HG03457 (cell line): Measurements from ENCODE around the gene RPIA.
A peak's percentile ranks its signal among the peaks of the same experiment; 100 is the strongest.

Experiments used
- ATAC-seq: cut with Tn5 transposase; IDR thresholded peaks from one replicate; pipeline ENCODE4 v1.9.1; 2021; ENCODE audit warnings: moderate number of reproducible peaks; ENCODE audit not compliant: unreplicated experiment

The RPIA gene

DNA sequence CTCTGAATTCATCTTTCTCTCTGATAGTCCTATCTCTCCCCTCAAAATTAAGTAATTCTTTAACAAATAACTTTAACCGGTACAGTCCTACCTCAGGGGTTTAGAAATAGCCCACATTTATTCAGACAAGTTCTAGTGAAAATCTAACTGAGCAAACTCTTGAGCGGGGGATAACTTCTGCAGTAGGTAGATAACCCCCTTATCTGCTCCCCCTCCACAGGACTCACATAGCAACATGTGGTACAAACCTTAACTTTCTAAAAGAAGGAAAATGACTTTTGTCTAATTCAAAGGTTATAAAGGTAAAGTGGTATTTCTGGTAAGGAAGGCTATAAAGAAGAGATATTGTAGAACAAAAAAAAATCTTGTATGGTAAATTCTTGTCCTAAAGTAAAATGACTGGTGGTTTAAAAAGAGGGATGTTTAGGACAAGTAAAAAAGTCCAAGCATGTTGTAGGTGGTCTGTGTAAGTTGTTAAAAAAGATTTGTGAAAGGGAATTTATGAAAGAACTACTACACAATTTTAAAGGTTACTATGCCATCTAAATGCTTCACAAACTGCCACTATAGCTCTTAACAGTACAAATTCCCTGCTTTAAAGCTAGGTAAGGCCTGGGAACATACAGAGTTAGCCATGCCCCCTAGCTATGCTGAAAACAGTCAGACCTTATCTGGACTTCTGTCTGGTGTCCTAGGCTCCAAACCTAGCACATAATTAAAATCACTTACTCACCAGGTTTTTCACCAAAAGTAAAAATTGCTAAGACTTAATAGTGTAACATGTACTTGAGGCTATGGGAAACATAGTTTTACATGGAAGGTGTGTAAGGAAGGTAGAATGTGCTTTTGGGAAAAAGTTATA, 8.1 kb upstream of the RPIA start:
- ATAC-seq: no peak

DNA sequence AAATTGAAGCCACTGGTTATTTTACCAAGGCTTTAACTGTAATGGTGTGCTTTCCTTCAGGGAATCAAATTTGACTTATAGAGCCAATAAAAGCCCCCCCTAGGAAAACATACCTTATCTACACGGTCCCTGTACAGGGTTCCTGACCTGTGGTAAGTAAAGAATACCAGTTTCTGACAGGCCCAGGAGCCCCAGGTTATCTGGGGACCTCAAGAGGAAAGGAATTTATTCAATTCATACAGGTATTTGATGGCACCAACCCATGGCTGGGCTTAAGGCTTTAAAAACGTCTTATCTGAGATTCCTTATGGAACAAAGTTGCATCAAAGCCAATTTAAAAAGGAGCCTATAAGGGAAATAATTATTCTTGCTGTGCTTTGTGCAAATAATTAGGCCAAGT, 7.0 kb upstream of the RPIA start:
- no peak for ATAC-seq

DNA sequence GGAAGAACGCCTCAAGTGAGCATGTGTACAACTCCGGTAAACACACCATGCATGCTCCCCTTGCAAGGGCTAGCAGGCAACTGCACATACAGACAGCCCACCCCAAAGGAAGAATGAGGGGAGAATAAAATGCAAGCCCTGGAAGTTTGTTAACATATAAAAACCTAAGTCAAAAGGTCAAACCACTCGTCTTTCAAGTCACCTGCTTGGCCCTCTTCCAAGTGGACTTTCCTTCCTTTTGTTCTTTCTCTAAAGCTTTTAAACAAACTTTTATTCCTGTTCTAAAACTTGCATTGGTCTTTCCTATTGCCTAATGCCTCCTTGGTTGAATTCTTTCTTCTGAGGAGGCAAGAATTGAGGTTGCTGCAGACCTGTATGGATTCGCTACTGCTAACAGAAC, 5.2 kb upstream of the RPIA start:
- ATAC-seq: no peak

DNA sequence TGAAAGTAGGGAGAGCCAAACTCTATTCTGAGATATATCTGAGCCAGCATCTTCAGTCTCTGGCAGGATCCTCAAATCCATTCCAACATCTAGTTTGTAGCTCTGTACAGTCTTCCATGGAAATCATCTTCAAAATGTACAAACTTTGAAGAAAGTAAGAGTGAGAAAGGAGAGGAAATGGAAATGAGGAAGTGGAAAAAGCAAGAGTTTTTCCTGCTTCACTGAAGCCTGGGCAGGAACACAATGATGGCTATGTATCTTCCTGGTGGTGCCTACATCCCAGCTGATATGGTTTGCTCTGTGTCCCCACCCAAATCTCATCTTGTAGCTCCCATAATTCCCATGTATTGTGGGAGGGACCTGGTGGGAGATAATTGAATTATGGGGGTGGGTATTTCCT, 4.1 kb upstream of the RPIA start:
- no peak for ATAC-seq

DNA sequence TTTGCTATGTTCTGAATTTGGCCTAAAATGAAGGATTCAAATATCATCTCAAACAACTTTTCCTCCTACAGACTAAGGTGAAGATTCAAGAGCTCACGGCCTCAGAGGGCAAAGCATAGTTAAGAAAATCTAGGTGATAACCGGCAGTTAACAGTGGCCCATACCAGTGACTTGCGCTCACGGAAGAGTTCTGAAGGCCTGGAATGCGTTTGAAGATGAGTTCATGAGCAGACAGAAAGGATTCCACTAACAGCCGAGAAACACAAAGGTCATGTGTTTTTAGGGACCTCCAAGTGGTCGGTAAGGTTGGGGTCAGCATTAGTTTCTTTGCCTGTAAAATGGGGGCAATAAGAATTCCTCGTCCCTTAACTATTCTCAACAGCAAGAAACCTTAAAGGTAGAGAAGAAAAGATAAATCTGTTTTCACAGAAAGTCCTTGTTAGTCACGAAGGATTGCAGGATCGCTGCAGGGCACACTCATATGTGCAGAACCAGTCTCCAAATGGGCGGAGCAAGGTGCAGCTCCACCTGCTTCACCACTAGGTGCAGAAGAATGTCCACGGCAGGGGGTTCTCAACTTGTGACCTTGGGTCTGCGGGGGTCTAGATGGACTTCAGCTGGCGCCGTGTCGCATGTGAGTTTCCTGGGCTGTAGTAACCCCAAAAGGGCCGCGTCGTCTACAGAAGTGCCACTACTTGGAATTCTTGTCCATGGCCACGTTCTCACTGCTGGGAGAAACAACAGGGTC, 708 bp upstream of the RPIA start:
- ATAC-seq: peak; percentile 4

DNA sequence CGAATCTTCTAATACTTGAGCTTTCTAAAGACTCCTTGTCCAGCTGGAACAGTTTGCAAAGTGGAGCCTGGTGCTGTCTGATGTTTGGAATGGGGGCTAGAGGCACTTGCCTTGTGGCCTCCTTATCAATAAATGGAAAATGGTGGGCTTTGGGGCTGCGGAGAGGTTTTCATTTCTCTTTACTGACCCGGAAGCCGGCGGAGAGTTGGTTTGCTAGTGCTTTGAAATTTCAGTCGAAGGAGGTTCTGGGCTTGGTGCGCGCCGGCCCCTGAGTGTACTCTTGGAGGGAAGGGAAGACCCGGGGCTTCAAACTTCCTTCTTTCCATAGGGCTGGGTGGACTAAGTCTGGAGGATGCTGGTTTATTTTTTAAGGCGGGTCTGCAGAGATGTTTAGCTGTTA, 714 bp downstream of the RPIA start:
- ATAC-seq: no peak

DNA sequence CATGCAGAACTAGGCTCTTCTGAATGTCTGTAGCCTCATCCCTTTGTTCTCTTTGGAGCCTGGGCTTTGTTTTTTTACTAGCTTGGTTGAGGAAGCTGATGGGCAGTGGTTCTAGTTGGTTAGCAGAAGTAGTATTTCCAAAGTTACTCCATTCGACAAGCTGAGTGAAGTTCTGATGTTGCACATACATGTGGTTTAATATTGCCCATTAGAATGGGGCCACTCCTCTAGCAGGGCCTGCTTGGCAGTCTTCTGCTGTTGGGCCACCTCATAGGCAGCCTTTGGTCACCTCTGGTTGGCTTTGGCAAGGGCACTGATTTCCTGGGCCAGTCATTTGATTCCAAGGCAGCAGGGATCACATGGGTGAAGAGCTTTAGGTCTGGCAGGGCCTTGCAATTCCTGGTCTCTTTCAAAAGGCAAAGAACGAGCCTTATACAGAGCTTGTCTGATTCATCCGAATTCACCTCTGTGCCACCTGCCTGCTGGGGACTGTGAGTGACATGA, 2.5 kb downstream of the RPIA start:
- ATAC-seq: no peak

DNA sequence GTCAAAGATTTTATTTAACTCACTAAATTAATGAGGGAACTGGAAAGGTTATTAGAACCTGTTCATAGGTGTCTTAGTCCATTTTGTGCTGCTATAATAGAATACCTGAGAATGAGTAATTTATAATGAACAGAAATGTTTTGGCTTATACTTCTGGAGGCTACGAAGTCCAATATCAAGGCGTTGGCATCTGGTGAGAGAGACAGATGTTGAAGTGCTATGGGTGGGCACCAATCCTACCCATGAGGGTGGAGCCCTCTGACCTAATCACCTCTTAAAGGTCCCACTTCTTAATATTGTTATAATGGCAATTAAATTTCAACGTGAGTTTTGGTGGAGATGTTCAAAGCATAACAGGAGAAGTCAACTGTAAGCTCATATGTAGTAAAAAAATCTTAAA, 5.1 kb downstream of the RPIA start:
- ATAC-seq: no peak

DNA sequence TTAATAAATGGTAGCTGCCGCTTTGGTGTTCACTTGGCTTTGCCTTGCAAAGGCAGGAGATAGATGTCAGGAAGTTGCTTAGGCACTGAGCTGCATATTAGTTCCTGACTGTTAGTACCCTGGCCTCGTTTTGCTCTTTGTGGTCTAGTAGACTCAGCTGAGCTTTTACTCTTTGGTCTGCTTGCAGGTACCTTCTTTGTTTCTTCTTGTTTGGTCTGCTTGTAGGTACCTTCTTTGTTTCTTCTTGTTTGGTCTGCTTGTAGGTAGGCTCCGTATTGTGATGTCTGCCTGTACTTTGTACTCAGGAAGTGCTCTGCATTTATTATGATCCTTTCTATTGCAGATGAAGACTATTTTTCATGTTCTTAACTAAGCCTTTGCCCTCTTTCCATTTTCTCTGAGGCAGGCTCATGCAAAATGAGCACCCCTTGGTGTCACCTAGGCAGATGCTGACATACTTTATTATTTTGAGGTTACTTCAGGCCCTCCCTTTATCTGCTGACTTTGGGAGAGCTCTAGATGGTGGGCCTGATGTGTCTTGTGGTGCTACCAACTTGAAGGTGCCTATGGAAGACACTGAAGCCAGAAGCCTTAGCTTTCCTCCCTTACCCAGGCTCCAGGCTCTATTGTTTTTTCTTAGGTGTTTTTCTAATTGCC, 6.0 kb downstream of the RPIA start:
- ATAC-seq: no peak

DNA sequence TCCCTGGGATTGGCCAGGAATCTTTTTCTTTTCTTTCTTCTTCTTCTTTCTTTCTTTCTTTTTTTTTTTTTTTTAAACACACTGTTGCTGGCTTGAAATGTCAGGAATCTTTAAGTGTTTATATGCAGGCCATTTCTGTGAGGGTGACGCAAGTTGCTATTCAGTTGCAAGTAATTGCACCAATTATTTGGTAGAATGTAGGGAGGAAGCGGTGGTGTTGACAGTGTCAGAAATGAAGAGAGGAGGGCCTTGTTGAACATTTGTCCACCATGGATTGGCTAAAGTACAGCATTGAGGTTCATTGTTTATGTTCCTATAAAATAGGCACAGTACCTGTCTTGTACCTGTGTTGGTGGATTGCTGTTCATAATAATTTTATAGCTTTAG, 6.5 kb downstream of the RPIA start:
- ATAC-seq: no peak

DNA sequence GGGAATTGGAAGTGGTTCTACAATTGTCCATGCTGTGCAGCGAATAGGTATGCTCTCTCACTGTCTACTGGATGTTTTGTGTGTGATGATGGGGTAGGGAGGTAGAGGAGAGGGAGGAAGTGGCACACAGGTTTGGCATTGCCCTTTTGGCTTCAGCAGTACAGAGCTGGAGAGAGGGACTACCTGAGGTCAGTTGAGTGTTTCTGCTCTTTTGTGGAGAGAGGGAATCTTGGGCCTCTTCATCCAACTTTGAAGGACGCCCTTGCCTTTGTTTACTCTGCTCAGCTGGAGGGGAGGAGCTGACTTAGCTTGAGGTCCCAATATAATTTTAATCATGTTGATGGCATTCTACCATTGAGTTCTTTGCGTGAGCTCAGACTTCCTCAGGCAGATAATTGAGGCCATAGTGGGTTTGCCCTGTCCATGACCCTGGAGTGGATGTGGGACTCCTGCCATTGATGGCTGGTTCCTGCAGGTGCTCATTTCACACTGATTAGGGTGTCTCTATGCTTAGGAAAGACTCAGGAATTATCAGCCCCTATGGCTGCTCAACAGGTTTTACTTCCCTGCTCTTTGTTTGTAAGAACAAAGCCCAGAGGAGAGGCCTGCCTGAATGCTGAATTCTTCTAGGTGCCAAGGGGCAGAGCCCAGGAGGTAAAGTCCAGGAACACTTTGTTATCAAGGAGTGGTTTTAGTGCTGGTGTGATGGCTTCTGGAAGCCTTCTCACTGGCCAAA, 7.2 kb downstream of the RPIA start:
- no peak for ATAC-seq

DNA sequence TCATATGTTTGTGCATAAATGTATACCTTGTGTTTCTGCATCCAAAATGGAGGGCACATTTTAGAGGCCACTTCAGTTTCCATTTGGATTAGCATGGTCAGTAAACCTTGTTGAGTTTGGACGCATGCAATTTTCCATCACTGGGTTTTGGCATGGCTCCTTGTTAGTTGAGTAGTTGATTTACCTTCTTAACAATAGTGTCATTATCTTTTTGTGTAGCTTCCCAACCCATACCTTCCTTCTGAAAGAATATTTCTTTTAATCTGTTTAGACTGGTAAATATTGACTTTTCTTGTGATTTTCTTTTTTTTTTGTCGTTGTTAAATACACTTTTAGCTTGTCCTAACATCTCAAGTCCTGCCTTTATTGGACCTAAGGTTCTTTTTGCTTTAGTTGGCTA, 15.5 kb downstream of the RPIA start:
- no peak for ATAC-seq

DNA sequence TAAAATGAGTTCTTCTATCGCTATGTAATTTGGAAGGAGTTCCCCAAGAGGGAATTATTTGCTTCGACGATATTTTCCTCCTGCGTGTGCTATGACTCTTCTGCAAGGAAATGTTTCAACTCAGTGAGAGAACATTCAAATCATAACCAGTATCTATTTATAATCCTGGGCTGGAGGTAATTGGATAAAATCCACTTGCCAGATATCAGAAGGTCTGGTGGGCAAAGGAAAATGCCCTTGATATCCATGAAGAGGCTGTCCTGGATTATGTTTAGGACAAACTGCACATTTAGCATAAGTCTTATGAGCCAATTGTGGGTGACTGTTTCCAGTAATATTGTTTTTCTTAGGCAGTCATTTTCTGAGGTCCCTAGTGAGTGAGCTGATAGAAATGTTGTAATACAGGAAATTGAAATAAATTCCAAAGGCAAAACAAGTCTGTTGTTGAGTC, 17.7 kb downstream of the RPIA start:
- no peak for ATAC-seq

DNA sequence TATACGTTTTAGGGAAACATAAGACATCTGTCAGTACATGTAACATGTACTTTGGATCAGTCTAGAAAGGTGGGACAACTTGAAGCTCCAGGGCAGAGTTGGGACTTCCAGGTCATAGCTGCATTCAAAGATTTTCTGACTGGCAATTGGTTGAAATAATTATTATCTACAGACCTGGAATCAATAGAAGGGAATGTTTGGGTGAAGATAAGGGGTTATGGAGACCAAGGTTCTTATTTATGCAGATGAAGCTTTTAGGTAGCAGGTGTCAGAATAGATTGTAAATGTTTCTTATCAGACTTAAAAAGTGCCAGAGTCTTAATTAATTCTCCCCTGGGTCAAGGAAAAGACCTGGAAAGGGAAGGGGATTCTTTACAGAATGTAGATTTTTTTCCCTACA, 19.8 kb downstream of the RPIA start:
- no peak for ATAC-seq

DNA sequence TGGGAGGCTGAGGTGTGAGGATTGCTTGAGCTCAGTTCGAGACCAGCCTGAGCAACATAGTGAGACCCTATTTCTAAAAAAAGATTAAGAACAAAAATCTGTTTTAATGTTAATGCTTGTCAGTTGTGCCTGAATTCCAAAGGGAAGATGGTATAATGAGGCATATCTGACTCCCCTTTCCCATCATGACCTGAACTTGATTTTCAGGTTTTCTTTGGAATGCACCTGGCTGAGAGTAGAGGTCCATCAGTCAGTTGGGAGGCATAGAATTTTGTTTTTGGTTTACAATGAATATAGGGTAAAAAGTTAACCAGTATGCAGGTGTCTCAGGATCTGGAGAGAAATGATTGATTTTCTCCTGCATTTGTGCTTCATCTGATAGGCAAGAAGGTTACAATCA, 20.4 kb downstream of the RPIA start:
- ATAC-seq: no peak

DNA sequence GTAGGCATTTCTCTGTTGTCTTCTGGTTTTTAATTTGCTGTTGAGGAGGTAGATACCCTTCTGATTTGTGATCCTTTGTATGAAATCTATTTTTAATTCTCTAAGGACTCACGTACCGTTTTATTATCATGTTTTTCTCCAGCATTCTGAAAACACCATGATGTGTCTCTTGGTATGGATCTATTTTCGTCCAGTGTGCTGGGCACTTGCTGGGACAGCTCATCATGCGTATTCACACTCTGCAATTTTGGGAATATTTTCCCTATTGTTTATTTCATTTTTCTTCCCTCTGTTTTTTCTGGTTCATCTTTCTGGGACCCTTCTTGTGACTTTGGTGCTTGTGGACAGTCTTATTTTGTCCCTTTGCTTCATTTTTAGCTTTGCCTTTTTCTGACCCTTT, 21.9 kb downstream of the RPIA start:
- no peak for ATAC-seq

DNA sequence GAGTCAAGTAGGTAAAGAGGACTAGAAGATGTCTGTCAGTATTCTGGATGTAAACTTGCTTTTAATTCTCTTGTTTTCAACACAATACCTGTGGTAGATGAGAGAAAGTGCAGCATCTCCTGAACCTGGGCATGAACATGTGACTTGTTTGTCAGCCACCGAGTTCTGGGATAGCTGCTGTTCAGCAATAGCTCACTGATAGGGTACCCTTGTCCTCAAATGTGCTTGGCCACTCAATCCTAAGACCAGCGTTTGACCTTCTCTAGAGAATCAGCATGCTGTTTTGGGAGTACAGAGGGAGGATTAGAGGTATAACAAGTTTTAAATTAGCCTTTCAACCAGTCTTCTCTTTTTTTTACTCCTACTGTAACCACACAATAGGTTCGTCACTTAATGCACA, 23.2 kb downstream of the RPIA start:
- no peak for ATAC-seq

DNA sequence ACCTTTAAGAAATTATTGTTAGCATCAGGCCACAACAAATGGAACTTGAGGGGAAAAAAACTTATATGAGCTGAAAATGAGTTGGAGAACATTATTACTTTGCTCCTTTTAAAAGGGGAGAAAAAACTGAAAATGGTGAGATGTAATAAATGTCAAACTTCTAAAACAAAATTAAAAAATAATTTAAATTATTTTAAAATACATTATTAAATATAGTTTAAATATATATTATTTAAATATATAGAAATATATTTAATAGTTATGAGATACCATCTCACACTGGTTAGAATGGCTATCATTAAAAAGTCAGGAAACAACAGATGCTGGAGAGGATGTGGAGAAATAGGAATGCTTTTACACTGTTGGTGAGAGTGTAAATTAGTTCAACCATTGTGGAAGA, 28.9 kb downstream of the RPIA start:
- no peak for ATAC-seq

DNA sequence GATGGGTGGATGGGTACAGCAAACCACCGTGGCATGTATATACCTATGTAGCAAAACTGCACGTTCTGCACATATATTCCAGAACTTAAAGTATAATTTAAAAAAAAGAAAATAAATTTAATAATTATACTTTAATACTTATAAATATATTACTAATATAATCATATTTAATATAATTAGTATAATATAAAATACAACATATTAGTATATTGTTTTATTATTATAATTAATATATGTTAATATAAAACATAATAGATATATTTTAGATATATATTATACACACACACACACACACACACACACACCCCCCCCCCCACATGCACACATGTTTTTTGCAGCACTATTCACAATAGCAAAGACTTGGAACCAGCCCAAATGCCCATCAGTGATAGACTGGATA, 29.8 kb downstream of the RPIA start:
- no peak for ATAC-seq

DNA sequence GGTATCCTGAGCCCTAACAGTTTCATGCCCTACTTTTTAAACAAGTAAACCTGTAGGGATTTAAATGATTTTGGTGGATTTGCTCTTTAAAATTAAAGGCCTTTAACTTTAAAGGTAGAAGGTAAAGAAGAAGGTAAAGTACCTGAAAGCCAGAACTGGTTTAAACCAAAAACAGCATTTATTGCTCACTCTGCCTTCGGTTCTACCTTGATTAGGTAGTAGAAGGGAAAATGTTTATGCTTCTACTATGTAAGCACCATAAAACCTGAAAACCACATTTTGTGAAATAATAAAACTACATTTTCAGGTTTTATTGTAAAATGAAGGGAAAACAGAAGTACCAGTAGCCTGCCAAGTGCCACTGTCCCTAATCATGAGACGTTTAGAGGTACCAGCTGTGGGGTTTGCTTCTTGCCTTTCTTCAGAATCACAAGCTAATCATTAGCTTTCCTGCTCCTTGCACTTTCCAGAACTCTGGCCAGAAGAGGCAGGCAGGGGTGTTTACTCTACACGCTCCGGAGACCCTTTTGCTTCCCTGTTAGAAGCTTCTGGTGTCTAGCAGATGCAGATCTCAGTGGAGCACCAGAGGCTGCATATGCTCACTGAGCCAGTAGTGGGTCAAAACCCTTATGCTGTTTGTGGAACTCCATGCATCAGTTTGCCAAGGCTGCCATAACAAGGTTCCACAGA, 33.3 kb downstream of the RPIA start:
- no peak for ATAC-seq
